ENCODE results near the gene ARL2. TPM values are rescaled to one million over a fixed set of nuclear protein-coding genes. Genes with fewer than 3 reads are reported as not detected.
A peak's percentile ranks its signal among the peaks of the same experiment; 100 is the strongest.

The ARL2 gene
- total RNA-seq, 1 donor from 2014 or later, result 151 TPM

GRCh38 chr11:65045061-65045460 is 31.1 kb downstream of the ARL2 start:
- no peak for TF ChIP-seq CTCF (conservative IDR thresholded peaks at IDR 0.05; ENCODE audit: low read depth, low read length)
- DNase-seq (ENCODE audit: low read depth), result no peak
- H3K4me3 ChIP-seq (ENCODE audit: low read depth, low read length), result no peak overlapping the region

DNA sequence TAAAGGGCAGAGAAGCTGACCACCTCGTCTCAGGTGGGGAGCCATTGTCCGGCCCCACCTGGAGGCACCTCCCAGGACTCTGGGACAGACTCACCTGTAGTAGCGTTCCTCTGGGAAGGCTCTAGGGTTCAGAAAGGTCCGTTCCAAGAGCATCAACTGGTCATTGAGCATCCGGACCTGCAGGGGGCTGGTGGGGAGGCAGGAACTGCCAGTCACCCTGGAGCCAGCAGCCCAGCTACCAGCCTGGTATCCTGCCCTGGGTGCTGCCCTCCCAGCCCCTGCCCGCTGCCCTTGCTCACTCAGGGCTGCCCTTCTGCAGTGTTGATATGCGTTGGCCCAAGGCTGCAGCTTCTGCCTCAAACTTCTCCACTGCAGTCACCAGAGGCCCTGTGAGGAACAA is 31.8 kb downstream of the ARL2 start:
- H3K4me3 ChIP-seq (ENCODE audit: low read depth, low read length), result no peak overlapping the region
- DNase-seq (ENCODE audit: low read depth), result no peak
- no peak for TF ChIP-seq CTCF (conservative IDR thresholded peaks at IDR 0.05; ENCODE audit: low read depth, low read length)

GRCh38 chr11:65047581-65048422 is 33.8 kb downstream of the ARL2 start:
- DNase-seq (ENCODE audit: low read depth), result no peak
- no peak for TF ChIP-seq CTCF (conservative IDR thresholded peaks at IDR 0.05; ENCODE audit: low read depth, low read length)
- peak overlapping the region; percentile 23 for H3K4me3 ChIP-seq (ENCODE audit: low read depth, low read length)

GRCh38 chr11:65051398-65051858 is 37.5 kb downstream of the ARL2 start:
- TF ChIP-seq CTCF (conservative IDR thresholded peaks at IDR 0.05; ENCODE audit: low read depth, low read length), result no peak
- no peak overlapping the region for H3K4me3 ChIP-seq (ENCODE audit: low read depth, low read length)
- DNase-seq (ENCODE audit: low read depth), result no peak

- TF ChIP-seq CTCF (conservative IDR thresholded peaks at IDR 0.05; ENCODE audit: low read depth, low read length), result no peak
- no peak for DNase-seq (ENCODE audit: low read depth)
- no peak overlapping the region for H3K4me3 ChIP-seq (ENCODE audit: low read depth, low read length)
Measured at GRCh38 chr11:65053827-65054508, 40.0 kb downstream of the ARL2 start.

GRCh38 chr11:65055538-65055937 is 41.6 kb downstream of the ARL2 start:
- no peak overlapping the region for H3K4me3 ChIP-seq (ENCODE audit: low read depth, low read length)
- DNase-seq (ENCODE audit: low read depth), result no peak
- TF ChIP-seq CTCF (conservative IDR thresholded peaks at IDR 0.05; ENCODE audit: low read depth, low read length), result no peak

Data from epithelial cell of proximal tubule (primary cell).